ENCODE measurements around the gene POLE. TPM values are rescaled to one million over a fixed set of nuclear protein-coding genes. Genes with fewer than 3 reads are reported as not detected.

Gene POLE
- total RNA-seq, 3 donors from 2014 or later (not counting 1 experiment from before 2014, with no cell fraction given), result 58.7 to 66.0 (median 65.0) TPM

- no peak for TF ChIP-seq CTCF (IDR thresholded peaks at IDR 0.05)
- Histone ChIP-seq H3K27ac (ENCODE audit: low read length) (no peak overlapping the region), H3K4me3 (ENCODE audit: low read length) (no peak overlapping the region), H3K27me3 (ENCODE audit: control insufficient read depth, insufficient read depth, low read length) (no peaks in the 10 kb centered on the region), H3K9me3 (ENCODE audit: control insufficient read depth, insufficient read depth, low read length) (no peaks in the 10 kb centered on the region), H3K36me3 (ENCODE audit: control insufficient read depth, insufficient read depth, low read length) (peaks cover 47% of the 10 kb centered on the region), H3K4me1 (ENCODE audit: control insufficient read depth, insufficient read depth, low read length) (no peaks in the 10 kb centered on the region)
- Mint-ChIP-seq H3K27ac (no peak overlapping the region), H3K4me1 (peaks cover 6 to 19% of the 10 kb centered on the region in 2 donors), H3K27me3 (ENCODE audit: low read depth in 2 of 2) (no peaks in the 10 kb centered on the region), H3K4me3 (no peak overlapping the region), H3K36me3 (peaks cover 24% of the 10 kb centered on the region), H3K9me3 (no peaks in the 10 kb centered on the region)
- intact Hi-C loops (cut with micrococcal nuclease), result no loop called here
- ATAC-seq, result no peak
- DNase-seq, result no peak
- 96% methylated on average over 17 of the region's 17 CpGs for WGBS (ENCODE audit: insufficient coverage)
These were observed 17.8 kb downstream of the POLE start for GRCh38 chr12:132669166-132669879.

- peaks cover 49% of the 10 kb centered on the region for H3K36me3 ChIP-seq (ENCODE audit: control insufficient read depth, insufficient read depth, low read length)
- intact Hi-C loops (cut with micrococcal nuclease), result no loop called here
- H3K9me3 ChIP-seq (ENCODE audit: control insufficient read depth, insufficient read depth, low read length), result no peaks in the 10 kb centered on the region
- ATAC-seq, result no peak
- Mint-ChIP-seq H3K4me3 (no peak overlapping the region), H3K9me3 (no peaks in the 10 kb centered on the region), H3K36me3 (peaks cover 24% of the 10 kb centered on the region), H3K4me1 (peaks cover 6 to 18% of the 10 kb centered on the region in 2 donors), H3K27me3 (ENCODE audit: low read depth in 2 of 2) (no peaks in the 10 kb centered on the region), H3K27ac (no peak overlapping the region)
- no peaks in the 10 kb centered on the region for H3K4me1 ChIP-seq (ENCODE audit: control insufficient read depth, insufficient read depth, low read length)
- no peak overlapping the region for H3K27ac ChIP-seq (ENCODE audit: low read length)
- H3K27me3 ChIP-seq (ENCODE audit: control insufficient read depth, insufficient read depth, low read length), result no peaks in the 10 kb centered on the region
- TF ChIP-seq CTCF (IDR thresholded peaks at IDR 0.05), result no peak
- 98% methylated on average over 29 of the region's 30 CpGs for WGBS (ENCODE audit: insufficient coverage)
- H3K4me3 ChIP-seq (ENCODE audit: low read length), result no peak overlapping the region
- DNase-seq, result no peak
These were observed 18.7 kb downstream of the POLE start for GRCh38 chr12:132668191-132669088.

GRCh38 chr12:132665794-132666193 lies 21.3 kb downstream of the POLE start:
- TF ChIP-seq CTCF (IDR thresholded peaks at IDR 0.05), result no peak
- no peak overlapping the region for H3K27ac ChIP-seq (ENCODE audit: low read length)
- Mint-ChIP-seq H3K4me3 (no peak overlapping the region), H3K27me3 (ENCODE audit: low read depth in 2 of 2) (no peaks in the 10 kb centered on the region), H3K4me1 (peaks cover 8 to 21% of the 10 kb centered on the region in 2 donors), H3K27ac (no peak overlapping the region), H3K9me3 (no peaks in the 10 kb centered on the region), H3K36me3 (peaks cover 31% of the 10 kb centered on the region)
- ATAC-seq, result no peak
- no peaks in the 10 kb centered on the region for H3K9me3 ChIP-seq (ENCODE audit: control insufficient read depth, insufficient read depth, low read length)
- over 99% methylated on average over 6 of the region's 6 CpGs for WGBS (ENCODE audit: insufficient coverage)
- no peak for DNase-seq
- no peaks in the 10 kb centered on the region for H3K27me3 ChIP-seq (ENCODE audit: control insufficient read depth, insufficient read depth, low read length)
- intact Hi-C loops (cut with micrococcal nuclease), result no loop called here
- no peak overlapping the region for H3K4me3 ChIP-seq (ENCODE audit: low read length)
- H3K36me3 ChIP-seq (ENCODE audit: control insufficient read depth, insufficient read depth, low read length), result peaks cover 41% of the 10 kb centered on the region
- H3K4me1 ChIP-seq (ENCODE audit: control insufficient read depth, insufficient read depth, low read length), result peaks cover 5% of the 10 kb centered on the region
